Body of pancreas (tissue), 4 donors: Measurements from ENCODE around the gene ABCC11.

ENCODE experiments used
- POLR2A ChIP-seq, 3 donors: fragments of 450-650 bp; IDR thresholded peaks; one replicate each; pipeline ENCODE4 v1.6.1; 2016; ENCODE audit warnings: antibody characterized with exemption in 3 of 3, mild to moderate bottlenecking in 2 of 3
- TF ChIP-seq, protein P1 (sequence below), 7 experiments: fragments of 450-650 bp in 4 of 7; fragments of 200-600 bp in 3 of 7; sonication (generic) in 3 of 7; IDR thresholded peaks; one replicate each; pipeline ENCODE4 v1.5.1; 2016 to 2019; ENCODE audit warnings: antibody characterized with exemption in 7 of 7

- TF ChIP-seq, protein P1, sequence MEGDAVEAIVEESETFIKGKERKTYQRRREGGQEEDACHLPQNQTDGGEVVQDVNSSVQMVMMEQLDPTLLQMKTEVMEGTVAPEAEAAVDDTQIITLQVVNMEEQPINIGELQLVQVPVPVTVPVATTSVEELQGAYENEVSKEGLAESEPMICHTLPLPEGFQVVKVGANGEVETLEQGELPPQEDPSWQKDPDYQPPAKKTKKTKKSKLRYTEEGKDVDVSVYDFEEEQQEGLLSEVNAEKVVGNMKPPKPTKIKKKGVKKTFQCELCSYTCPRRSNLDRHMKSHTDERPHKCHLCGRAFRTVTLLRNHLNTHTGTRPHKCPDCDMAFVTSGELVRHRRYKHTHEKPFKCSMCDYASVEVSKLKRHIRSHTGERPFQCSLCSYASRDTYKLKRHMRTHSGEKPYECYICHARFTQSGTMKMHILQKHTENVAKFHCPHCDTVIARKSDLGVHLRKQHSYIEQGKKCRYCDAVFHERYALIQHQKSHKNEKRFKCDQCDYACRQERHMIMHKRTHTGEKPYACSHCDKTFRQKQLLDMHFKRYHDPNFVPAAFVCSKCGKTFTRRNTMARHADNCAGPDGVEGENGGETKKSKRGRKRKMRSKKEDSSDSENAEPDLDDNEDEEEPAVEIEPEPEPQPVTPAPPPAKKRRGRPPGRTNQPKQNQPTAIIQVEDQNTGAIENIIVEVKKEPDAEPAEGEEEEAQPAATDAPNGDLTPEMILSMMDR (IDR thresholded peaks at IDR 0.05) = no peak
- no peak for TF ChIP-seq POLR2A (IDR thresholded peaks at IDR 0.05)
Observed at GRCh38 chr16:48203974-48204824, 43.1 kb downstream of the ABCC11 start.
